GM19468 (cell line): ENCODE data around the gene SF1.

ENCODE experiments used
- ATAC-seq: cut with Tn5 transposase; IDR thresholded peaks from one replicate; pipeline ENCODE4 v1.9.1; 2021; ENCODE audit warnings: mild to moderate bottlenecking, moderate library complexity, moderate number of reproducible peaks; ENCODE audit not compliant: unreplicated experiment; ENCODE audit errors: extremely low read depth

The SF1 gene

GRCh38 chr11:64715110-64715509 lies 63.2 kb downstream of the SF1 start:
- no peak for ATAC-seq

GRCh38 chr11:64714666-64715065 lies 63.7 kb downstream of the SF1 start:
- ATAC-seq = no peak
